Chondrocyte (in vitro differentiated cells): Measurements from ENCODE around the gene HNRNPLL. TPM values are rescaled to one million over a fixed set of nuclear protein-coding genes. Genes with fewer than 3 reads are reported as not detected.

Source experiments
- DNase-seq: peaks from one replicate; pipeline ENCODE4 v3.0.0; 2021; ENCODE audit warnings: mixed read lengths, low spot score
- H3K27ac Mint-ChIP-seq: one replicate; pipeline ENCODE4 v1.8.0; 2021; ENCODE audit warnings: mild to moderate bottlenecking, moderate library complexity, mixed read lengths; ENCODE audit not compliant: unreplicated experiment
- H3K27me3 Mint-ChIP-seq: 2 replicates; pipeline ENCODE4 v1.8.0; 2021; ENCODE audit warnings: low read depth, mixed read lengths
- H3K36me3 Mint-ChIP-seq: 2 replicates; pipeline ENCODE4 v1.8.0; 2021; ENCODE audit warnings: low read depth, mixed read lengths
- H3K4me1 Mint-ChIP-seq: 2 replicates; pipeline ENCODE4 v1.8.0; 2021; ENCODE audit warnings: low read depth, mild to moderate bottlenecking, mixed read lengths
- H3K4me3 Mint-ChIP-seq: one replicate; pipeline ENCODE4 v1.8.0; 2021; ENCODE audit warnings: mild to moderate bottlenecking, moderate library complexity, mixed read lengths; ENCODE audit not compliant: unreplicated experiment
- H3K9me3 Mint-ChIP-seq: 2 replicates; pipeline ENCODE4 v1.8.0; 2021; ENCODE audit warnings: low read depth, mixed read lengths
- total RNA-seq: library from RNA; stranded (reverse); gene quantifications from 3 replicates; pipeline ENCODE4 v1.2.1, GENCODE V29; 2021
- TF ChIP-seq, protein P1 (sequence below): fragments of 200-600 bp; sonication (generic); IDR thresholded peaks from 2 replicates; pipeline ENCODE4 v1.5.0; 2021; ENCODE audit warnings: antibody characterized with exemption, mild to moderate bottlenecking, moderate library complexity

Gene HNRNPLL
- total RNA-seq, 1 donor from 2014 or later, result 41.8 TPM

- no peak overlapping the region for H3K4me3 Mint-ChIP-seq
- DNase-seq, result no peak
- TF ChIP-seq, protein P1, sequence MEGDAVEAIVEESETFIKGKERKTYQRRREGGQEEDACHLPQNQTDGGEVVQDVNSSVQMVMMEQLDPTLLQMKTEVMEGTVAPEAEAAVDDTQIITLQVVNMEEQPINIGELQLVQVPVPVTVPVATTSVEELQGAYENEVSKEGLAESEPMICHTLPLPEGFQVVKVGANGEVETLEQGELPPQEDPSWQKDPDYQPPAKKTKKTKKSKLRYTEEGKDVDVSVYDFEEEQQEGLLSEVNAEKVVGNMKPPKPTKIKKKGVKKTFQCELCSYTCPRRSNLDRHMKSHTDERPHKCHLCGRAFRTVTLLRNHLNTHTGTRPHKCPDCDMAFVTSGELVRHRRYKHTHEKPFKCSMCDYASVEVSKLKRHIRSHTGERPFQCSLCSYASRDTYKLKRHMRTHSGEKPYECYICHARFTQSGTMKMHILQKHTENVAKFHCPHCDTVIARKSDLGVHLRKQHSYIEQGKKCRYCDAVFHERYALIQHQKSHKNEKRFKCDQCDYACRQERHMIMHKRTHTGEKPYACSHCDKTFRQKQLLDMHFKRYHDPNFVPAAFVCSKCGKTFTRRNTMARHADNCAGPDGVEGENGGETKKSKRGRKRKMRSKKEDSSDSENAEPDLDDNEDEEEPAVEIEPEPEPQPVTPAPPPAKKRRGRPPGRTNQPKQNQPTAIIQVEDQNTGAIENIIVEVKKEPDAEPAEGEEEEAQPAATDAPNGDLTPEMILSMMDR, result no peak
- H3K4me1 Mint-ChIP-seq, result peaks cover 59% of the 10 kb centered on the region
- H3K27ac Mint-ChIP-seq, result no peak overlapping the region
- H3K27me3 Mint-ChIP-seq, result no peaks in the 10 kb centered on the region
- H3K9me3 Mint-ChIP-seq, result no peaks in the 10 kb centered on the region
- no peaks in the 10 kb centered on the region for H3K36me3 Mint-ChIP-seq
These were observed 15.8 kb downstream of the HNRNPLL start for GRCh38 chr2:38586931-38587330.

DNA sequence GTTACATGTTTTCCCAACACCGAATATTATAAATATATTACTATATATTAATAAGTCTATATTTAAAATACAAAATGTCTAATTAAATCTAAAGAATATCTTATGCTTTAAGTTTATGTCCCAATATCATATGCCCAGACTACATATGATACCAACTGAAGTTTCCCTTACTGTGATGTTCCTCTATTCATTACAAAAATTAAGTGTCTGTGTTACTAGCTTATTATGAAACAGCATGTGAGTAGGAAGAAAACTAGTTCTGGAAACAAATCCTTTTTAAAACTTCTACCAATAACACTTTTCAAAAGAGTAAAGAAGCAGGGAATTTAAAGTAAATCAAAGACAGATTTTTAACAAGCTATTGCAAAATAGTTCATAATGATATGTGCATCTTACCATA is 17.8 kb downstream of the HNRNPLL start:
- no peak for DNase-seq
- TF ChIP-seq, protein P1, result no peak
- Mint-ChIP-seq H3K9me3 (no peaks in the 10 kb centered on the region), H3K27ac (no peak overlapping the region), H3K36me3 (no peaks in the 10 kb centered on the region), H3K4me3 (no peak overlapping the region), H3K27me3 (no peaks in the 10 kb centered on the region), H3K4me1 (peaks cover 51% of the 10 kb centered on the region)

GRCh38 chr2:38583994-38584393 is 18.7 kb downstream of the HNRNPLL start:
- no peaks in the 10 kb centered on the region for H3K9me3 Mint-ChIP-seq
- peaks cover 42% of the 10 kb centered on the region for H3K4me1 Mint-ChIP-seq
- no peak overlapping the region for H3K4me3 Mint-ChIP-seq
- H3K27me3 Mint-ChIP-seq, result no peaks in the 10 kb centered on the region
- TF ChIP-seq, protein P1, result no peak
- no peak for DNase-seq
- H3K27ac Mint-ChIP-seq, result peak overlapping the region; percentile 41
- peaks cover under 1% of the 10 kb centered on the region for H3K36me3 Mint-ChIP-seq

DNA sequence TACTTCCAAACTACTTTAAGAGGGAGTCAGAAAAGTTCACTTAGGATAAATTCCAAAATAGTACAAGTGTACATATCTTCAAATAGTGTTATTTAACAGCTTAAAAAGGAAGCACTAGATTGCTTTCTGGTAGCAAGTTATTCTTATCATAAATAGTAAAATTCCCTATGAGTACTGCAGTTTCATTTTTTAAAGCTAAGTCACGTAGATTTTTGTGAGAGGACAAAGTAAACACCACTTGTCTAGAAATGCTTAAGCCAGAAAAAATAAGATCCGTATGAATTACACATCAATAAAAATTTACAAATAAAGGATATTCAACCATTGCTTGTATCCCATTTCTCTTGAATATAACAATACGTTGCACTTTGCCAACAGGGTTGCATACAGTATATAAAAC is 19.2 kb downstream of the HNRNPLL start:
- TF ChIP-seq, protein P1, result no peak
- DNase-seq, result no peak
- peaks cover 4% of the 10 kb centered on the region for H3K36me3 Mint-ChIP-seq
- H3K27me3 Mint-ChIP-seq, result no peaks in the 10 kb centered on the region
- peak overlapping the region; percentile 74 for H3K27ac Mint-ChIP-seq
- H3K4me1 Mint-ChIP-seq, result peaks cover 40% of the 10 kb centered on the region
- no peak overlapping the region for H3K4me3 Mint-ChIP-seq
- no peaks in the 10 kb centered on the region for H3K9me3 Mint-ChIP-seq

GRCh38 chr2:38581193-38582147 is 21.3 kb downstream of the HNRNPLL start:
- TF ChIP-seq, protein P1, result peak; percentile 89
- DNase-seq, result no peak
- H3K4me3 Mint-ChIP-seq, result no peak overlapping the region
- peaks cover 29% of the 10 kb centered on the region for H3K4me1 Mint-ChIP-seq
- no peaks in the 10 kb centered on the region for H3K27me3 Mint-ChIP-seq
- H3K27ac Mint-ChIP-seq, result peak overlapping the region; percentile 42
- H3K9me3 Mint-ChIP-seq, result no peaks in the 10 kb centered on the region
- H3K36me3 Mint-ChIP-seq, result peaks cover 4% of the 10 kb centered on the region
